Loucy (cell line): ENCODE measurements around the gene ATP5PO.

Experiments used
- EZH2phosphoT487 ChIP-seq: fragments of 200-600 bp; IDR thresholded peaks from 2 replicates; pipeline ENCODE4 v1.6.1; 2018; ENCODE audit warnings: antibody characterized with exemption, mild to moderate bottlenecking, moderate library complexity, borderline replicate concordance
- TF ChIP-seq, protein P1 (sequence below): fragments of 200-600 bp; sonication (generic); conservative IDR thresholded peaks from 2 replicates; pipeline ENCODE4 v1.5.1; 2014; ENCODE audit warnings: mild to moderate bottlenecking, antibody characterized with exemption, low read length

DNA sequence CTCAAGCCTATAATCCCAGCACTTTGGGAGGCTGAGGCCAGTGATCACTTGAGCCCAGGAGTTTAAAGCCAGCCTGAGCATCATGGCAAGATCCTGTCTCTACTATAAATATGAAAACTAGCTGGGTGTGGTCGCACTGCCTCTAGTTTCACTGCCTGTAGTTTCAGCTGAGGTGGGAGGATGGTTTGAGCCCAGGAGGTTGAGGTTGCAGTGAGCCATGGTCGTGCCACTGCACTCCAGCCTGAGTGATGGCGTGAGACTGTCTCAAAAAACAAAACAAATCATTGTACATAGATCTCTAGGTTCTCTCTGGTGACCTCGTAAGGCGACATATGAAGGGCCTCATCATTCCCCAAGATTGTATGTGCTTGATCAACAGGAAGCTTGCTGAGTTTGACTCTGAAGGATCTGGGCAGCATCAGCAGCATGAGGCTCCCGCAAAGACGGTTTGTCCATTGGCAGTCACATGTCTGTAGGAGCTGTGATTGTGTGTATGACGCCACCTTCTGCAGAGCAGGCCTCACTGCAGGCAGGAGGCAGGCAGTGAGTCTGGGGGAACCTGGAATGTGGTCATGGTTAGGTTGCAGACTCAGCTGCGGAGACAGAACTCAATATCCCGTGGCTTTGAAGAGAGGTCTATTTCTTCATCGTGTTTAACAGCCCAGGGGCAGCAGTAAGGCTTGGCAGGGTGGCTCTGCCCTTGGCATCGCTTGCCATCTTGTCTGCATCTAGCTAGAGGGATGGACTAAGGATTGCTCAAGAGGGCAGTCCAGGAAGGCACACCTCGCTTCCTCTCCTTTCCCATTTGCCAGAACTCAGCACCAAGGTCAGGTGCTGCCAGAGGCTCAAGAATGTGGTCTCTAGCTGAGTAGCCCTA, 14.0 kb downstream of the ATP5PO start:
- TF ChIP-seq, protein P1, sequence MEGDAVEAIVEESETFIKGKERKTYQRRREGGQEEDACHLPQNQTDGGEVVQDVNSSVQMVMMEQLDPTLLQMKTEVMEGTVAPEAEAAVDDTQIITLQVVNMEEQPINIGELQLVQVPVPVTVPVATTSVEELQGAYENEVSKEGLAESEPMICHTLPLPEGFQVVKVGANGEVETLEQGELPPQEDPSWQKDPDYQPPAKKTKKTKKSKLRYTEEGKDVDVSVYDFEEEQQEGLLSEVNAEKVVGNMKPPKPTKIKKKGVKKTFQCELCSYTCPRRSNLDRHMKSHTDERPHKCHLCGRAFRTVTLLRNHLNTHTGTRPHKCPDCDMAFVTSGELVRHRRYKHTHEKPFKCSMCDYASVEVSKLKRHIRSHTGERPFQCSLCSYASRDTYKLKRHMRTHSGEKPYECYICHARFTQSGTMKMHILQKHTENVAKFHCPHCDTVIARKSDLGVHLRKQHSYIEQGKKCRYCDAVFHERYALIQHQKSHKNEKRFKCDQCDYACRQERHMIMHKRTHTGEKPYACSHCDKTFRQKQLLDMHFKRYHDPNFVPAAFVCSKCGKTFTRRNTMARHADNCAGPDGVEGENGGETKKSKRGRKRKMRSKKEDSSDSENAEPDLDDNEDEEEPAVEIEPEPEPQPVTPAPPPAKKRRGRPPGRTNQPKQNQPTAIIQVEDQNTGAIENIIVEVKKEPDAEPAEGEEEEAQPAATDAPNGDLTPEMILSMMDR, result peak; percentile 75
- no peak for TF ChIP-seq EZH2phosphoT487
